Fibroblast of peridontal ligament (primary cell): ENCODE measurements around the gene C6orf132.
A peak's percentile ranks its signal among the peaks of the same experiment; 100 is the strongest.
"Not testable (repeated sequence)": the region's sequence is repeated elsewhere in the genome, so short reads cannot be mapped to it uniquely, and the experiment has no call there.

ENCODE experiments used
- DNase-seq: peaks from one replicate; pipeline ENCODE4 v3.0.0-alpha.2; 2010; ENCODE audit errors: extremely low read depth

C6orf132 gene

DNA sequence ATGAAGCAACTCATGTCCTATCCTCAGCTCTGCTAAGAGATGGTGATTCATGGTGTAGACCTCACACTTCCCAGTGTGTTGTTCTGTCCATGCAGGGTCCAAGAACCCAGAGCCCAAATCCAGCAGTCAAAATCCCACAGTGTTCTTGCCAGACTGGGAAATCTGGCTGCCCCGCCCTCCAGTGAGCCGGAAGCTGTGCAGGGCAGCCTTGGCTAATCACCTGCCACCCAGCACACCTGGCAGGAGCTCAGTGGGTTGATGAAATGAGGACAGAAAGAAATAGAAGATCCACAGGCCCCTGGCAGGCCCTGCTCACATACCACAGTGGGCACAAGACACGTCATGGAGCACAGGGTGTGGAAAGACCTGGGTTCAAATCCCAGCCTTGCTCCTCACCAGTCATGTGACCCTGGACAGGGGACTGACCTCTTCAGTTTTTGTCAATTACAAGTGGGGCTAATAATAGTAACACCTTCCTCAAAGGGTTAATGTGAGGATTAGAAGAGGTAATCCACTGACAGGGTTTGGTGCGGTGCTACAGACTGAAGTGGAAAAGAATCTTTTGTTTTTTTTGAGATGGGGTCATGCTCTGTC lies 17.1 kb upstream of the C6orf132 start:
- DNase-seq = no peak

DNA sequence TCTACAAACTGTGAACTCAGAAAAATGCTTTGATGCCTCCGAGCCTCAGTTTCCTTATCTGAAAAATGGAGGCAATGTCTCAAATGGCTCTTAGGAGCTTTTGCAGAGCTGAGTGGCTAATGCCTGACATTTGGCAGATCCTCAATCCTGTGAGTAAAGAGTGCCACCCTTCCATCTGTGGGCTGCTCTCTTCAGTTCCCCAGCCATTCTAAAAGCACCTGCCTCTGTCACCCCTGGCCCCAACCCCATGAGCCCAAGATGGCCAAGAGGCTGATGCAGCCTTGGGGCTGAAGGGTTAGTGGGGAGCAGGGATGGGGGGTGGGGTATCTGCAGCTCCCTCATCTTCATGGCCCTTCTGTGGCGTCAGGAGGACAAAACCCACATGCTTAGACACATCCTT lies 16.2 kb upstream of the C6orf132 start:
- no peak for DNase-seq

DNA sequence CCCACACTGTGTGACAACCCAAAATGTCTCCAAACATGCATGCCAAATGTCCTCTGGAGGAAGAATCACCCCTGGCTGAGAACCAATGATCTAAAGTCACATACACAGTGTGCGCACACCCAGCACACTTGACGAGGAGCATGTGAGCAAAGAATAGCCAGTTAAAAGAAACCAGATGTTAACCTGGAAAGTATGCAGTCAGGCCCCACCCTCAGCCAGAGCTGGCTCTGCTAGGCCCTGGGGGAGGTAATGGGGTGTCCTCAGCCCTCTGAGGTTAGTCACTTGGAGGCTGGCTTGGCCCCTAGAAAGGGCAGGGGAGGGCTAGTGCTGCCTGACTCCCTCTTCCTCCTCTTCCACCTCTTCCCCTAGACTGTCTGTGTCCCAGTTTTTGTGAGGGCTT lies 15.6 kb upstream of the C6orf132 start:
- DNase-seq = peak; percentile 40

DNA sequence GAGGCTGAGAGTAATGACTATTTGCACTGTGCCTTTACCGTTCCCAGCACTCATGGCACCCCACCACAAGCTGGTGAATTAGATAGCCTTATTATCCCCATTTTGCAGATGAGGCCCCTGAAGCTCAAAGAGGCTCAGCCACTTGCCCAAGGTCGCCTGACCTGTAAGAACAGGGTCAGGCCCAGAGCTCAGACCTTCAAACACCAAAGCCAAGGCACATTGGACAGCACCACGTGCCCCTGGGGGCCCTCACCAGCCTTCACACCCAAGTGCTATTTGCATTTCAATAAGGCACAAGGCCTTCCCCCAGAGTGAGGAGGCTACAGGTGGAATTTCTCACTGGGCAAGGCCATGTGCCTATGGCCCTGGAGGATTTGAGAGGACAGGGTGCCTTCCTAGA lies 14.2 kb upstream of the C6orf132 start:
- DNase-seq = no peak

DNA sequence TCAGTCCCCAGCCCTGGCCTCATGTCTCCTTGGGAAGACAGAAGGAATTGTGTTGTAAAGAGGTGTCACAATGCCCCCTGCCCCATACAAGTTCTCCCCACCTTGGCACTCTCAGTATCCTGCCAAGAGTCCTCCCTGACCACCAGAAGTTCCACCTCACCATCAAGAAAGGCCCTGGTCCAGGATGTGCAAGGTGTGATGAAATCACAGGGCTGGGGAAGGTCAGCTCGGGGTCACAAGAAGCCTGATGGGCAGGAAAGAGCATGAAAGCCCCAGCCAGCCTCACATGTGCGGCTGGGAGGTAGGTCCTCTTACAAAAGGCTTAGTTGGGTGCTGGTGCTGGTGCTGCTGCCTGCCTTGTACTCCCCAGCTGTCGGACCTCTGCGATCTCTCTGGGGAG lies 12.9 kb upstream of the C6orf132 start:
- DNase-seq = no peak

DNA sequence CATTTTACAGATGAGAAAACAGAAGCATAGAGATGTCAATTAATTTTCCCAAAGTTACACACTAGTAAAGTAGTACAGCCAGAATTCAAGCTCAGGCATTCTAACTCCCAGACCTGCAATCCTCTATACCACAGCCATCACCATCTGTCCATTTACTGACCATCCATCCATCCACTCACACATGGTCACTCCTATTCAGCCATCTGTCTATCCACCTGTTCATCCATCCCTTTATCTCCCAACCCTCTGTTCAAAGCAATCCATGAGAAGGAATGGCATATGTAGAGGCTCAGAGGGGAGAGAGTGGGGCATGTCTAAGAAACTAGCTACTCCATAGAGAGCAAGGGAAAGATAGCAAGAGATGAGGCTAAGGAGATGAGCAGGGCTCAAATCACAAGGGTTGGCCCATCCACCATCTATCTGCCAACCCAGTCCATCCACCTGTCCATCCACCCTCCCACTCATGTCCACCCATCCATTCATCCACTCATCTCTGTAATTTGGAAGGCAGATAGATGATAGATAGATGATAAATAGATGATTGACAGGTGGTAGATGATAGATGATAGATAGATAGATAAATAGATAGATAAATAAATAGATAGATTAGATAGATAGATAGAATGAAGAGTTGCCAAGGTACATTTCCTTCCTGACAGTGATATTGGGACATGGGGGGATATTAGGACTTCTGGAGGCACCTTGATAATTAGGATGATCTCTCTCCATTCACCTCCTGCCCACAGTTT lies 12.2 kb upstream of the C6orf132 start:
- DNase-seq = no peak

DNA sequence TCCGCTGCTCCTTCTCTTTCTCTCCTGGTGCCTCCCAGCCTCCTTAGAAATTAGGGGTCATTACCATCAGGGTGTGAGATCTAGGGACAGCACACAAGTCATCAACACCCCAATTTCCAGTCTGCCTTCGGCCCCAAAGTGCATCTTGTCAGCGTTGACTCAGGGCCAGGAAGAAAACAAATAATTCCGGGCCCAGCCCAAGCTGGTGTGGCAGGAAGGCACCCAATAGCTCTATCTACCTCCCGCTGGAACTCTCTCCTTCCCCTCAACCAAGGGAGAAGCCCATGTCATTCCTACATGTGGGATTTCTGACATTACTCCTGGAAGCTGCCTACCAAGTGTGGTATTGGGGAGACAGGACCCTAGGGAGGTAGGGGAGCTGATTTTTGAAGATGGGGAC lies 11.5 kb upstream of the C6orf132 start:
- DNase-seq = no peak

DNA sequence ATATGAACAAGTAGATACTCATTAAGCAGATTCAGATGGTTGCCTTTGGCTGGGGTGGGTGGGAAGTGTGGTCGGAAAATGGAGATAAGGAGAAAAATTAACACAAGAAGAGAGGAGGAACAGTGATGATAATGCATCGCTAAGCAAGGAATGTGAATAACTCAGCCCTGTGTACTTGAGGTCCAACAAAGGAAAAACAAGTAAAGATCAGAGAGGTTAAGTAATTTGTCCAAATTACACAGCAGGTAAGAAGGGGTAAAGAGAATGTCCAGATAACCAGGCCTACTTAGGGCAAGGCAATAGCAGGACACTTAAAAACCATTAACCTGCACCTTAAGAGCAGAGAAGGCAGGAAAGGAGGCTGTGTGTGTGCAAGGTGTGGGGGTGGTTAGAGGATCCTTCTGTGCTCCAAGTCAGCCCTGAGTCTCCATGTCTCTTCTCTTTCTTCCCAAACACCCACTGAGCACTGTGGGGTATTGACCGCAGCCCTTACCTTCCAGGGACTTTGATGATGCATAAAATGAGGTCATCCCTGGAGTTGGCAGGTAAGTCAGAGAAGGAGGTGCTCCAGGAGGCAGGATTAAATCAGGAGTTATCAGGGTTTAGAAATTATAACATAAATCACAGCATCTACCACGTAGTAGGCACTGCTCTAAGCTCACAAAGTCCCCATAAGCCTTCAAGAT lies 10.3 kb upstream of the C6orf132 start:
- not testable (repeated sequence) for DNase-seq

DNA sequence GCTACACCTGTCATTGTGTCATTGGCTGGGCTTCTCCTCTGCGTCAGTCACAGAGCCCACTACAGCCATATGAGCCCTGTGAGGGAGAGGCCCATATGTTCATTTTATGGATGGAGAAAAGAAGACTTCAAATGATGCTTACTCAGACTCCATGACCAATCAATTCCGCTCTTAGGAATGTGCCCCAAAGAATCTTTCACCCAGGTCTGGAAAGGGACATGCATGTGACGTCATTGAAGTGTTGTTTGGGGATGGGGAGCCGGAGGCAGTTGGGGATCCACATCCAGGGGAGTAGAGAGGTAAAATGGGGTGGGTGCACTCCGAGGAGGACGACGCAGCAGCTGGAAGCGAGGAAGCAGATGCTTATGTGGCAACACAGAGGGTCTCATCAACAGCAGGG lies 9.6 kb upstream of the C6orf132 start:
- DNase-seq = no peak

DNA sequence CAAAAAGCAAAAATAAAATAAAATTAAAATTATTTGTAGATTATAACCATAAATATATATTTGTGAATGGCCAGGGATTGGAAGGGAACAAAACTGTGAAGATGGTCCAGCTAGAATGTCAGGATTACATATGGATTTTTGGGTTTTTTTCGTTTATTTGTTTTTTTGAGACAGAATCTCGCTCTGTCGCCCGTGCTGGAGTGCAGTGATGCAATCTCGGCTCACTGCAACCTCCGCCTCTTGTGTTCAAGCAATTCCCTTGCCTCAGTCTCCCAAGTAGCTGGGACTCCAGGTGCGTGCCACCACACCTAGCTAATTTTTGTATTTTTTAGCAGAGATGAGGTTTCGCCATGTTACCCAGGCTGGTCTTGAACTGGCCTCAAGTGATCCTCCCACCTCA lies 7.8 kb upstream of the C6orf132 start:
- DNase-seq = no peak

DNA sequence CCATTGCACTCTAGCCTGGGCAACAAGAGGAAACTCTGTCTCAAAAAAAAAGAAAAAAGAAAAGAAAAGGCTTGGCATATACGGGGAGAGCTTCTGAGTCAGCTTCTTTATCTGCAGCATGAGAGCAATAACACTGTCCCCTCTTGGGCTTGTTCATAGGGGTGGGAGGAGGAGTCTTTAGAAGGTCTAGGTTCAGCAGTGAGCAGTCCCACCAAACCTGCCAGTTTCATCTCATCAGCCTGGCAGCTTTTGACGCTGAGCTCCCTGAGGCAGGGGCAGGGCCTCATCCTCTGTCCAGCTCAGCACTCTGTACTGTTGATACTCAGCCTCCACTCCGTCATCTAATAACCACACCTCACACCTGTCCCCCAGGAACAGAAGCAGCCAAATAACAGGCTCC lies 5.6 kb upstream of the C6orf132 start:
- DNase-seq = no peak

DNA sequence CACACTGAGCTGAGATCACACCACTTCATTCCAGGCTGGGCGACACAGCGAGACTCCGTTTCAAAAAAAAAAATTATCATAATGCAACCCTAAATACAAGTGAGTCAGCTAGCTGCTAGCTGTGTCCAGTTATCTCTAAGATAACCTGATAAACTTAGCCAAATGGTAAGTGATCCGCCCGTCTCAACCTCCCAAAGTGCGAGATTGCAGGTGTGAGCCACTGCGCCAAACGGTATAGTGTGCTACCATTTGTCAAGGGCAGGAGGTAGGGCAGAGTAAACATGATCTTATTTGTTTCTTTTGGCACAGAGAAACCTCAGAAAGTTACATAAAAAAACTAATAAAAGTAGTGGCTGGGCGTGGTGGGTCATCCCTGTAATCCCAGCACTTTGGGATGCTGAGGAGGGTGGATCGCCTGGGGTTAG lies 4.7 kb upstream of the C6orf132 start:
- DNase-seq = no peak

DNA sequence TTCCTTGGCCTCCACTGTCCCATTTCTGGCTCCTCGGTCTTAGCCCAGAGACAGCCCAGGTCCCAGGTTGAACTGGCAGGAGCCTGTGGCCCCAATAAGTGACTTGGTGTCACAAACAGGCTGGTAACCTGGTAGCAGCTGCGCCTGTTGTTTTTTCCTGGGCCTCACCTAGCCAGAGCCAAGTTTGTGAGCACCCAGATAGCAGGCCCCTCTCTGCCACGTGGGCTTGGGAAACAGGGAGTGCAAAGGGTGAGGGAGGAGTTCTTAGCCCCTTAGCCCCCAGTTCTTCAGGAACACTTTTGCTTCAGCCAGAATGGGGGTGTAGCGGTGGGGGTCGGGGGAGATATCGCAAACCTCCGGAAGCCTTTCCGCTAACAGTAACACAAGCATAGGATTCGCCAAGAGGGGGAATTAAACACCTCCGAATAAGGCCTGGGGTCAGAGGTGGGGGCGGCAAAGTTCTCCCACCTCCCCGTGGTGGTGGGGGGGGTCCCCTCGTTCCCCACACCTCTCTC lies 760 bp downstream of the C6orf132 start:
- no peak for DNase-seq

DNA sequence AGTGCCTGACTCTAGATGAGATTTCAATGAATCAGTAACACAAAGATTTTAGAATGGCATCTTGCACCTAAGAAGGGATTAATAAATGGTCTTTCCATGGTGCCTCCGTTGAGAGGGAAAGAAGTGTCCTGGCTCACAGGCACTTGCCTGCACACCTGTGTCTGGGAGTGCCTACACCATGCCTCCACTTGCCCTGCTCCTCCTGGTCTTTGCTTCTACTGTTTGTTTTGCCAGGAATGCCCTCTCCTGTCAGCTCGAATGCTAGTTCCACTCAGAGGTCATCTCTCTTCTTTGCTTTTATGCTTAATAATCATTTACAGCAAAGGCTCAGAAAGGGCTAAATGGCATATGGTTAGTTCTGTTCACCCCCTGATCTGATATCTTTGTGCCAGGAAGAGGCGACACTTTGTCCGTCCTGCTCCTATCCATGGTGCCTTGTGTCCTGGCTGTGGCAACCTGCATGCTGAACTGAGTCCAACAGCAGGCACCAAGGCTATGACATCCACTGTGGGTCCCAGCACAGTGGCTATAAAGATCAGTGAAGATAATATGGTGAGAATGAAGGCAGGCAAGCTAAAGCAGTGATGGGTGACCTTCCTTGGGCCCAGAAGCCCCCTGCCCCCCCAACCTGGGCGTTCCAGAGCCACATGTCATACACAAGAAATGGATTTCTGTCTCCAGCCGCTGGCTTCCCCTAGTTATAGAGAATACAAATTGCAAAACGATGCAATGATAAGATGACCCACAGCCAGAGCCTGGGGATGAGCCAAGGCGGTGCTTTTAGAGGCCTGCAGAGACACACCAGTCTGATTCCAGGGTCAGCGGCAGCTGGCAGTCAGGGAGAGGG lies 1.4 kb downstream of the C6orf132 start:
- no peak for DNase-seq

DNA sequence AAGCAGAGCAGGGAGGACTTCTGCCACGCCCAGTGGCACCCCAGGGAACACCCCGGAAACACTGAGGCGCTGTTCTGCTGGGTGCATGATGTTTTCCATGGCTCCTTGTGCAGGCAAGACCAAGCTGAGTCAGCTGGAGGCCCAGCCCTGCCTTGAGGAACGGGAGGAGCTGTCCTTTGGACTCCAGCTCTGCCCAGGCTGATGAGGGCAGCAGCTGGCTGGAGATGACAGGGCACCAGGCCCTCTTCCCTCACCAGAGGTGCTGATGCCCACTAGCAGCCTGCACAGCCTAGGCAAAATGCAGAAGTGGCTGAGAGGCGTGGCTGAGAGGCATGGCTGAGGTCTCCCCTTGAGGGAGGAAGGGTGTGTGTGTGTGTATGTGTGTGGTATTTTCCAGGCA lies 2.4 kb downstream of the C6orf132 start:
- DNase-seq = no peak

DNA sequence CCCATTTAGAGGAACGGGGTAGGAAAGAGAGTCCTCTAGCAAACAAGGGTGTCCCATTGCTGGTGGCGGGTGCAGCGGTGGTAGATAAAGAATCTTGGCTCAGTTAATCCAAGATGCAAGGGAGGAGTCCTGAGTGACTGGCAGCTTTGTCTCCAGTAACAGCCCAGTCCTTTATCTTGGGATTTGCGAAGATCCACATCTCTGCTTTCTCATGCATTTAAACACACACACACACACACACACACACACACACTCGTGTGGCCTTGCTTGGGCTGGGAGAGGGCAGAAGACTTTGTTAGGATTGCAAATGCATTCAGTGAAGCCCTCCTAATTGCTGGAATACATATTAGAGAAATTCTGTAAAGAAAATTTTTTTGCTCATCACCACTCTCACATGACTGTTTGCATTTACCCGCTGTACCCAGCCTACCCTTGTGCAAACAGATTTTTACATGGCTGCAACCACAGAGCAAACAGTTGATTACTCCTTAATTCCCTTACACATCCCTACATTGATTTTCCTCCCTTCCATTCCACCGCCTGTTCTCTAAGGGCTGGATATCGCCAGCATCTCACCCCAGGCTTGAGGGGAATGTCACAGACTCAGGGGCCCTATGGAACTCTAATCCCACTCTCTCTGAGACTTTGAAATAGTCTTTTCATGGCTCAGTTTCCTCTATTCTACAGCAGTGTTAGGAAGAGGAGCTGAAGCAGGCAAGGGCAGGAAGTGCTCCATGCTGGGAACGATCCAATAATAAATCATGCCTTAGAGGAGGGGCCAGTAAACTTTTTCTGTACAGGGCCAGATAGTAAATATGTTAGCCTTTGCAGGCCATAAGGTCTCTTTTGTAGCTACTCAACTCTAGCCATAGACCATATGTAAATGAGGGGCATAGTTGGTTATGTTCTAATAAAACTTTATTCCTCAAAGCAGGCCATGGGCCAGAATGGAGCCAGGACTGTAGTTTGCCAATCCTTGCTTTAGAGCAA lies 3.5 kb downstream of the C6orf132 start:
- DNase-seq = no peak

DNA sequence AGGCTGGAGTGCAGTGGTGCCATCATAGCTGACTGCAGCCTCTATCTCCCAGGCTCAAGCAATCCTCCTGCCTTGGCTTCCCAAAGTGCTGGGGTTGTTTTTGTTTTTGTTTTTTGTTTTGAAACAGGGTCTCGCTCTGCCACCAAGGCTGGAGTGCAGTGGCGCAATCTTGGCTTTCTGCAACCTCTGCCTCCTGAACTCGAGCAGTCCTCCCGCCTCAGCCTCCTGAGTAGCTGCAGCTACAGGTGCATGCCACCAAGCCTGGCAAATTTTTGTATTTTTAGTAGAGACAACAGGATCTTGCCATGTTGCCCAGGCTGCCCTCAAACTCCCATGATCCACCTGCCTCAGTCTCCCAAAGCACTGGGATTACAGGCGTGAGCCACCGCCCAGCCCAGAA lies 4.2 kb downstream of the C6orf132 start:
- DNase-seq = no peak

DNA sequence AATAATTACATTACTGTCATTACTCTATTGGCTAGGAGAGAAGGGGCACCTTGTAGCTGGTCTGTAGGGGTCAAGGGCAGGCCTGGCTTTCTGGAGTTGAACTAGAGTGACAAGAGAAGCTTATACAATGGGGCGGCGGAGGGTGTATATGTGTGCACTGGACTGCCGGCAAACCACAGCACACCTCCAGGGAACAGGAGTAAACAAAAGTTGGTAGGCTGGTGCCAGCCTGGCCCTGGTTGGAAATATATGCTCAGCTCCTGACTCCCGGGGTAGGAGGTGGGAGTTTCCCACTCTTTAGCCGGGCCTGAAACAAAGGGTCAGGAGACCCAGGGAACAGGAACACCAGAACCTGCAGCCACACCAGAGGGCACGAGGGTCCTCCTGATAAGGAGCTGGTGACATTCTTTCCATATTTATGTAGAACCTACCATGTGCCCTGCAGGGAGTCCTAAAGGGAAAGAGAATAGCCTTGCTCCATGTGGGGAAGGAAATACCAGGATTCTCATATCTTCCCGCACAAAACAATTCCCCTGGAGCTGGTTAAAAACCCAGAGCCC lies 5.1 kb downstream of the C6orf132 start:
- no peak for DNase-seq

DNA sequence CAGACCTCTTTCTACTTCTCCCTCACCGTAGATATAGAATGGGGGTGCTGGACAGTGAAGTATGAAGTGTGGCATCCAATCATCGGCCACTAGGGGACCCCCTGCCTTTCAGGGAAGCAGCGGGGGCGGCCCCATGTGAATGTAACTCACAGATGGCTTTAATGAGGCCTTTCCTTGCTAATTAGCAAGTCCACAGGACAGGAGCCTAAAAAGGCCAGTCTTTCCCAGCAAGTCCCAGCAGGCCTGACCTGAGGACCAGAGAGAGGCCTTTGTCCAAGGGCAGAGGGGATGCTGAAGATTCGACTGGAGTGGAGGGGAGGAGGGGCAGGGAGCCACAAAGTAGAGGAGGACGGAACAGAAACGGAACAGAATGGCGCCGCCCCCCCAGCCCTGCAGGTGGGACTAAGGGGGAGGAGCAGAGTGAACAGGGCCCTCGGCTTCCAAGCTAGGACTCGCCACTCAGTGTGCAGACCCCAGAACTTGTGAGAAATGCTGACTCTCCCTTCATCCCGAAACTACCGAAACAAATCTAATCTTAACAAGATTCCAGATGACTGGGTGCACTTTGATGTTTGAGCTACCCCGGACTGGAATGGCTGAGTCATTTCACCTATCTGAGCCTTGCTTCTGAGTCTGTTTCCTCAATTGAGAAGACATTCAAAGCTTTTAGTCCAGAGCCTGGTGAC lies 5.8 kb downstream of the C6orf132 start:
- DNase-seq = peak; percentile 42

DNA sequence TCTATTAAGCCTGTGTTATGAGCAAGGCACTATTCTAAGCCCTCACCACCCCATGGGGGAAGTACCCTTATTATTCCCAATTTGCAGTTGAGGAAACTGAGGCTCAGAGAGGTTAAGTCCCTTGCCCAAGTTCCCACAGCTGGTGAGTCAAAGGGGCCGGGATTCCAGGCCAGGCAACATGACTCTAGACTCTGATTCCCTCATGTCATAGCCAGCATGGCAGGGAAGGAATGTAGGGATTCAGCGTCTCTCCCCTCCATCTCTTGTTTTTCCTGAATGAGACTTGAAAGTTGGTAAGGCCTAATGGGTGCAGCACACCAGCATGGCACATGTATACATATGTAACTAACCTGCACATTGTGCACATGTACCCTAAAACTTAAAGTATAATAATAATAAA lies 6.7 kb downstream of the C6orf132 start:
- no peak for DNase-seq
